Astrocyte (in vitro differentiated cells and primary cell): ENCODE results near the gene WNT3A.

Source experiments
- EZH2 ChIP-seq: IDR thresholded peaks from 2 replicates; pipeline ENCODE4 v1.6.1; 2012; ENCODE audit warnings: mild to moderate bottlenecking, low read length, inconsistent platforms; ENCODE audit not compliant: insufficient read depth
- TF ChIP-seq, protein P1 (sequence below): IDR thresholded peaks from 2 replicates; pipeline ENCODE4 v1.5.1; 2011; ENCODE audit warnings: low read depth, mild to moderate bottlenecking, inconsistent platforms, low read length, moderate library complexity; ENCODE audit not compliant: insufficient read depth

DNA sequence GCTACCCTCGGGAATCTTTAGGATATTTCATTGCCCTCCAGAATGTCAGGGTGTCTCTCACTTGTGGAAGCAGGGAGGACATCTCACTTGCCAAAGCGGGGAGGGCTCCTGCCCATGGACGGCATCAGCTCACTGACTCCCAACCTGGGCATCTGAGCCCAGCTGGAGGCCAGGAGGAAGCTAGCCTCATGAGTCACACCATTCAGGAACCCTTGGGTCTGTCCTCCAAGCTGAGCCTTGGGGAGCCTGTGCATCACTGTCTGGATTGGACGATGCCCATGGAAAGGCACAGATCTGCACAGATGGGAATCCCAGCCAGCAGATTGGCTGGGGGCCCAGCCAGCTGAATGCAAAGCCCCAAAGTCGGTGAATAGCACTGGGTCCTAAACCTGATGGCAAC is 25.2 kb downstream of the WNT3A start:
- TF ChIP-seq, protein P1, sequence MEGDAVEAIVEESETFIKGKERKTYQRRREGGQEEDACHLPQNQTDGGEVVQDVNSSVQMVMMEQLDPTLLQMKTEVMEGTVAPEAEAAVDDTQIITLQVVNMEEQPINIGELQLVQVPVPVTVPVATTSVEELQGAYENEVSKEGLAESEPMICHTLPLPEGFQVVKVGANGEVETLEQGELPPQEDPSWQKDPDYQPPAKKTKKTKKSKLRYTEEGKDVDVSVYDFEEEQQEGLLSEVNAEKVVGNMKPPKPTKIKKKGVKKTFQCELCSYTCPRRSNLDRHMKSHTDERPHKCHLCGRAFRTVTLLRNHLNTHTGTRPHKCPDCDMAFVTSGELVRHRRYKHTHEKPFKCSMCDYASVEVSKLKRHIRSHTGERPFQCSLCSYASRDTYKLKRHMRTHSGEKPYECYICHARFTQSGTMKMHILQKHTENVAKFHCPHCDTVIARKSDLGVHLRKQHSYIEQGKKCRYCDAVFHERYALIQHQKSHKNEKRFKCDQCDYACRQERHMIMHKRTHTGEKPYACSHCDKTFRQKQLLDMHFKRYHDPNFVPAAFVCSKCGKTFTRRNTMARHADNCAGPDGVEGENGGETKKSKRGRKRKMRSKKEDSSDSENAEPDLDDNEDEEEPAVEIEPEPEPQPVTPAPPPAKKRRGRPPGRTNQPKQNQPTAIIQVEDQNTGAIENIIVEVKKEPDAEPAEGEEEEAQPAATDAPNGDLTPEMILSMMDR: no peak
- no peak for TF ChIP-seq EZH2
